T-helper 2 cell treated with Interferon-gamma antibody and Interleukin-4, amounts not matched to agents 100 ng/mL and 5 ng/mL, for 36 hours (primary cell): ENCODE results near the gene PTH2. TPM values are rescaled to one million over a fixed set of nuclear protein-coding genes. Genes with fewer than 3 reads are reported as not detected.

ENCODE experiments used
- intact Hi-C: fragments of 100-400 bp; cut with micrococcal nuclease; formaldehyde crosslinking; loops from one replicate; pipeline ENCODE4 v1.15.1; 2023
- total RNA-seq: library from RNA; stranded (reverse); gene quantifications from 2 replicates; pipeline ENCODE4 v1.2.3, GENCODE V29; 2022

The PTH2 gene
- total RNA-seq, 1 donor from 2014 or later: not detected

DNA sequence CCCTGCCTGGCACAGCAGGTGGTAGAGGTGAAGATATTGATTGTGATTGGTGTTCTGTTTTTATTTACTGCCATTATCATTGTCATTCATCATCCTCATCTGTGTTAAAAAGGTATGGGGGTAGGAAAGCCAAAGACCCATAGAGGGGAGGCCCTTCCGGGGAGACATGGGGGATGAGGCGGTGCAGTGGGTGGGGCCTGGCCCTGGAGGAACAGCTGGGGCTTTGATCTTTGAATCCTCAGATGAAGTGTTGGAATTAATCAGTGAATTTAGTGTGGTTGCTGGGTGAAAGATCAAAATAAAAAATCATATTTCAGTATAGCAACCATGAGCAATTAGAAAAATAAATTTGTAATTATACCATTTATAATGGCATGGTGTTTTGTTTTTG, 7.4 kb downstream of the PTH2 start:
- intact Hi-C loops: no loop called here

DNA sequence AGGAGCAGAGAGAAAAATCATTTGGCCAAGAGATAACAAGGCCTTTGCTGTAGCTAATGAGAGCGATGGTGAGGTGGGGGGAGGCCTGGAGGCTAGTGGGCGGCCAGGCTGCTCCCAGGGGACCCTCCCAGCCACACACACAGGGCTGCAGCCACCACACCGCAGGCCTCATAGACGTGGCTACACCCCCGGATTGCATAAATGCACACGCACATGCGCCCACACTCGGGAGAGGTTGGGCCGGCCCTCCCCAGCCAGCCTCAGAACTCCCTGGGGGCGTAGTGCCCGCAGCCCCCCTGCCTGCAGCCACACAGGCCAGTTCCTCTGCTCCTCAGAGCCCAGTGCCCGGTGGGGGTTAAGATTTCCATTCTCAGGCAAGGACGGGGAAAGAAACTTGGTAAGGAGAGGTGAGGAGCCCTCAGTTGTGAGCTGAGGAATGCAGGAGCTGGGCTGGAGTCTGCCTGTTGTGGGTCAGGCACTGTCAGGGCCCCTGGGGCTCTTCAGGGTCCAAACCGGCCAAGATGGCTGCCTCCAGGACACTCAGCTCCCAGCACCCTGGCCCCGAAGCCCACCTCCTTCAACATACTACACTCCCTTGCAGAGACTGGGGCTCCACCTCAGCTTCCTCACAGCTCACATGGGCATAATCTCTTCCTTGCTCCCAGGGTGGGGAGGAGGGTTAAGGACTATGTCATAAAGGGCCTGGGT, 8.0 kb downstream of the PTH2 start:
- intact Hi-C loops: no loop called here

DNA sequence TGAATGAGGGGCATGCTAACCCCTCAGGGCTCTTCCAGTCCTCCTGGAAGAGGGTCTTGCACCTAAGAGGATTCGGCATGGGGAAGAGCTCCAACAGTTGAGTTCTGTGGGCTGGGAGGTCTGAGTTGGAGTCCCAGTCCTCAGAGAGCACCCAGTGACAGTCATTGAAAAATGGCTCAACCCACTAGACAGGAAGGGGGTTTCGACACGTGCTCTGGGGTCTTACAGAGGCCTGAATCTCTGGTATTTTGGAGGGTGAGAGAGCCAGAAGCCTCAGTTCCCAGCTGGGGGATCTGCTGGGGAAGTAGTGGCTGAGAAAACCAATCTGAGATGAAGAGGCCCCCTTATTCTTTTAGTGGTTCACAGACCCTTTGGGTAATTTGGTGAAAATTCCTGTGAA, 9.0 kb downstream of the PTH2 start:
- intact Hi-C loops: no loop called here

DNA sequence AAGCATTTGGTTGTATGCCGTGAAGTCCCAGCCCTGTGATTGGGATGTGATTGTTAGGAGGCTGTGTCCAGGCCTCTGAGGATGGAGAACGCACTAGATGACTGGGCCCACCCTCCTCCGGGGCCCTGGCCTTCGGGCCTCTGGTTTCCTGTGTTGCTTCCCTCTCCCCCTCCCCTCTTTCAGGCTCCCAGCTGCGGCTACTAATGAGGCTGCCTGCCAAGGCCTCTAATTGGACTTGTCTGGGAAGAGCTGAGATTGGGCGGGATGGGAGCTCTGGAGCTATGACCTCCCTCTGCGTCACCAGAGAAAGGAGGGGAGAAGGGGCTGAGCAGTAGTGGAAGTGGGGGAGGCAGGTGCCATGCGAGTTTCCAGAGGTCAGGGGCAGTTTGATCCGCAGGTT, 9.9 kb downstream of the PTH2 start:
- intact Hi-C loops: no loop called here

DNA sequence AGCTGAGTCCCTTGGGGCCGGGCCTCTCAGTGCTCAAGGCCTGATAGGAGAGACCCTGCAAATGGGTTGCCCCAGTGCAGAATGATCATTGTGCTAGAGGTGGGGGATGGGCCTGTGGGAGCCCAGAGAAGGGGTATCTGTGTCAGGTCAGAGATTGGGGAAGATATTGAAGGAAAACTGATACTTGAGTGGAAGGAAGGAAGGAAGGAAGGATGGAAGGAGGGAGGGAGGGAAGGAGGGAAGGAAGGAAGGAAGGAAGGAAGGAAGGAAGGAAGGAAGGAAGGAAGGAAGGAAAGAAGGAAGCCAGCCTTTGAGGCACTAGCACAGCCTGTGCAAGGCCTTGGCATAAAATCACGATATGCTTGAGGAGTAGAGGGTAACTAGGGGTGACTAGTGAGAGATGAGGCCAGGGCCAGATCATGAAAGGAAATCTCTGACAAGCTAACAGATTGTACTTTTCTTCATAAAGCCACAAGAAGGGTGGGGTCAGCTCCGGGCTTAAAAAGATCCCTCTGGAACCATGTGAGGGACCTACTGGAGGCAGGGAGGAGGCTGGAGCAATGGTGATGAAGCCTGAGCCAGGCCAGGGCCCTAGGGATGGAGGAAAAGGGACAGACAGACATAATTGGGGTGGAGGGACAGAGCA, 11.4 kb downstream of the PTH2 start:
- intact Hi-C loops: no loop called here

DNA sequence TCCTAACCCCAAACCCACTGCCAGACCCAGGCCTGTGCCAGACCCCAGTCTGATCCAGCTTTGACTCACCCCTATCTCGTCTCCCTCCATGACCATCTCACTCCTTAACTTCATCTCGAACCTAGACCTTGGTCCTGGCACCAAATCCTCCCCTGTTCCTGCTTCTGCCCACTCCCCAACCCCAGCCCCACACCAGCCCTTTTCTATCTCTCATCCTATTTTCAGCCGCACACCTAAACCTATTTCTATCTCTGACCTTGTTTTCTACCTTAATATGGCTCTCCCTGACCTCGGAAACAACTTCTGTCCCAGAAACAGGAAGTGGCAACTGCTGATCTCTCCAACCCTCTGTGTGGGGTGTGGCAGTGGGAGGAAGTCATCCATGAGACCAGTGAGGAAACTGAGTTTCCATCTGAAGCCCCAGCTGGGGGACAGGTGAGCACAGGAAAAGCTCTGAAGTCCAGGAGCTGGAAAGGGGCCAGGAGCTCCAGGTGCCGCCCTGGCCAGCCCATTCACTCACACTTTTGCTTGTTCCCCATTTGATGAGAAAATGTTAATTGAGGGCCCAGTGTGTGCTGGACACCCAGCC, 13.7 kb downstream of the PTH2 start:
- intact Hi-C loops: no loop called here

DNA sequence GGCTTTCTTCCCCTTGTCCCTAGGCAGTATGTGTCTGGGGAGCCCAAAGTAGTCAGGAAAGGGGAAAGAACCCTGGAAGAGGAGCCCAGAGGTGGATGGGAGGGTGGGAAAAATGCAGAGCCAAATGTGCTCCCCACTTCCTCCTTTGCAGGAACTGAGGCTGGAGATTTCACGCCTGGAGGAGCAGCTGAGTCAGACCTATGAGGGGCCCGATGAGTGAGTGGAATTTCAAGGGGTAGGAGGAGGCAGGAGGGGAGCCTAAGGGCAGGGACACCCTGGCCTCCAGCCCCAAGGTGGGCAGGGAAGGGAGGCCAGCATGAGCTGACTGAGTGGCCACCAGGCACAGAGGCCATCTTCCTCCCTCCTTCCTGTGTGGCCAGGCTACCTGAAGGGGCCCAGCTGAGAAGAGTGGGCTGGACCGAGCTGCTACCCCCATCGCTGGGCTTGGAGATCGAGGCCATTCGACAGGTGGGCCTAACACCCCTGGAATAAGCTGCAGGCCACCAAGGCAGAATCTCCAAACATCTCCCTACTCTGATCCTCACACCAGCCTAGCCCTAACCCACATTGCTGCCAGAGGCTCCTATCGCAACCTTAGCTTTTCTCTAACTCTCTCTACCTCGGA, 14.3 kb downstream of the PTH2 start:
- intact Hi-C loops: no loop called here

DNA sequence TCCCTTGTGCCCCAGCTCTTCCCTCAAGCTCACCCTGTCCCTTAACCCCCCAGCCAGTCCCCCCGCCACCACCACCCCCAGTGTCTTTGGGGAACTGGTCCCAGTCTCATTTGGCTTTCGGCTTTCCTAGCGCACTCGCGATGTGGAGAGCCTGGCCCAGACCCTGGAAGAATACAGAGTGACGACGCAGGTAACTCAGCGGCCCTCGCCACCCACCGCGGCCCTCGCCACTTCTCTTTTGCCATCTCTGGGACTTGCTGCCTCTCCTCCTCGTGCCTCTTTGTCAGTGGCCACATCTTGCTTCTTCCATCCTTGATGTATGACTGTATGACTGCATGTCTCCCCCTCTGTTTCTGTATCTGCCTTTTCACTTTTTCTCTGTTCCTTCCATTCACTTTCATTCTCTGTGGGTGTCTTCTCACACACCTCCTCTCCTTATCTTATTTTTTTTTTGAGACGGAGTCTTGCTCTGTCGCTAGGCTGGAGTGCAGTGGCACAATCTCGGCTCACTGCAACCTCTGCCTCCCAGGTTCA, 15.7 kb downstream of the PTH2 start:
- intact Hi-C loops: no loop called here

DNA sequence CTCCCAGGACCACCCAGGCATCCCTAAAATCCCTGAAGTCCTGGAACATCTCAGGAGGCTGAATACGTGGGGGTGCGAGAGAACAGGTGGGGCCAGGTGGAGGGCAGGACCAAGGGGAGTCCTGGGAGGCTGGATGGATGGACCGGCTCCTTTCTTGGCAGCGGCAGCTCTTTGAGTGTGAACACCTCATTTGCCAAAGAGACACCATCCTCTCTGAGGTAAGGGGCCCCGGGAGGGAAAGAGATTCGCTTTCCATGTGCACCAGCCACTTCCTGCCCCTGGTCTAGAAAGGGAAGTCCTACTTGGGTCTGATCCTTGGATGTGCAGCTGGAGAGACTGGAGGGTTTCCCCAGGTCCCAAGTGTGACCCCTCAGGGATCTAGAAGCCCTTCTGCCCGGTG, 16.2 kb downstream of the PTH2 start:
- intact Hi-C loops: no loop called here

DNA sequence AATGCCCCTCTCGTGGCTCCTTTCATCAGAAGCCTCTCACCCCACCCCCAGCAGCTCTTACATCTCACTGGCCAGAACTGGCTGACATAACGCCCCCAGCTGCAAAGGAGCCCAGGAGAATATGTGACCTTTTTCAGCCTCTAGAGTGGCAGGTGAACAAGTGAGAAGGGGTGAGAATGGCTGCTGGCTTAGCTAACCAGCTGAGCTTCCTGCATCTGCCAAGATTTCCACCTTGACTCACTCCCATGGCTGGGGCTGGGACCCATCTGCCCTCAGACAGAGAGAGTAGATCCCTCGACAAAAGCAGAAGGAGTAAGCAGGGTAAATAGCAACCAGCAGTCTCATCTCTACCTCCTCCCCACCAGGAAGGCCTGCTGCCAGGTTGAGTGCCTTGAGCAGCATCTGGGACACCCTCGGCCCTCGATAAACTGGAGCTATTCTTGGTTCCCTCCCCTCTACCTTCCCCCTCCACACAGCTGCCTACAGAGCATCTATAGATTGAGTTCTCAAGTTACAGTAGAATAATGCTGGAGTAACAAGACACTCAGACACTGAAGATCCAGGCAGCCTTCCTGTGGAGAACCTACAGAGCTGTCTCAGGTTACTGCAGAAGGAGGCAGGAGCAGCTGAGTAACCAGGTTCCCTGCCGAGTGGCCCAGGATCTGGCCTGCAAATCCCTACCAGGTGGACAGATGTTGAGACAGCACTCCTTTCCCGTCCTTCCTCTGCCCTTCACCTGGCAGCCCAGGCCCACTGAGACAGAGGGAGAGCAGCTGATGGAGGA, 19.6 kb downstream of the PTH2 start:
- intact Hi-C loops: no loop called here

DNA sequence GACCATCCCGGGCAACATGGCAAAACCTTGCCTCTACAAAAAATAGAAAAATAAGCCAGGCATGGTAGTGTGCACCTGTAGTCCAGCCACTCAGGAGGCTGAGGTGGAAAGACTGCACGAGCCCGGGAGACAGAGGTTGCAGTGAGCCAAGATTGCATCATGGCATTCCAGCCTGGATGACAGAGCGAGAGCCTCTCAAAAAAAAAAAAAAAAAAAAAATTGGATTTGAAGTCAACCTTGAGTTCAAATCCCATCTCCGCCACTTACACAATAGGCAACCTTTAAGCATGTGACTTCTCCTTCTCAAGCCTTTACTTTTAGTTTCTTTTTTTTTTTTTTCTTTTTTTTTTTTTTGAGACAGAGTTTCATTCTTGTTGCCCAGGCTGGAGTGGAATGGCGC, 23.2 kb downstream of the PTH2 start:
- intact Hi-C loops: no loop called here

DNA sequence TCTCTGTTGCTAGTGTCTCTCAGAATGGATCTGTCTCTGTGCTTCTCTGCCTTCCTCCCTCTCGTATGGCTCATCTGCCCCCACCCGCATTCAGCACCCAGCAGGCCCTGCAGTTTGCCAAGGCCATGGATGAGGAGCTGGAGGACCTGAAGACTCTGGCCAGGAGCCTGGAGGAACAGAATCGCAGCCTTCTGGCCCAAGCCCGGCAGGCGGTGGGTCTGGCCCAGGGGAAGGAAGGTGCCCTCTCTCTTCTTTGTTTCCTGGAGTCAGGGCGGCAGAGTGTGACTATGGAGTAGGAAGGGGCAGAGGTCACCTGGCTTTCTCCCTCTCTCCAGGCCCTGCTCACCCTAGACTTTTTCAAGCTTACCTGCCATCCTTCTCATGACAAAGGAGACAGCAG, 24.3 kb downstream of the PTH2 start:
- intact Hi-C loops: no loop called here

DNA sequence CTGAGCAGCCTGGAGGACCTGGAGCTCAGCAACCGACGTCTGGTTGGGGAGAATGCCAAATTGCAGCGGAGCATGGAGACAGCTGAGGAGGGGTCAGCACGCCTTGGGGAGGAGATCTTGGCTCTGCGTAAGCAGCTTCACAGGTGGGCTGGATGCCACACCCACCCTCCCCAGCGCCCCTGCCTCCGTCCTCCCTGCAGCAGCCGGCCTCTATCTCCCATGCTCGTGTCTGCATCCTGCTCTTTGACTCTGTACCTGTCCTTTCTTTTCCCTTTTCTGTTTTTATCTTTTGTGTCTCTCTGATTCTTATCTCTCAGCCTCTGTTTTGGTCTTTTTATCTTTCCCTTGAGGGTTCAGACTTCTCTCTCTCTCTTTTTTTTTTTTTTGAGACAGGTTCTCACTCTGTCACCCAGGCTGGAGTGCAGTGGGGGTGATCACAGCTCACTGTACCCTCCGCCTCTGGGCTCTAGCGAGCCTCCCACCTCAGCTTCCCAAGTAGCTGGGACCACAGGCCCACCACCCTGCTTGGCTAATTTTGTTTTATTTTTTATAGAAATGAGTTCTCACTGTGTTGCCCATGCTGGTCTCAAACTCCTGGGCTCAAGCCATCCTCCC, 25.1 kb downstream of the PTH2 start:
- intact Hi-C loops: no loop called here

DNA sequence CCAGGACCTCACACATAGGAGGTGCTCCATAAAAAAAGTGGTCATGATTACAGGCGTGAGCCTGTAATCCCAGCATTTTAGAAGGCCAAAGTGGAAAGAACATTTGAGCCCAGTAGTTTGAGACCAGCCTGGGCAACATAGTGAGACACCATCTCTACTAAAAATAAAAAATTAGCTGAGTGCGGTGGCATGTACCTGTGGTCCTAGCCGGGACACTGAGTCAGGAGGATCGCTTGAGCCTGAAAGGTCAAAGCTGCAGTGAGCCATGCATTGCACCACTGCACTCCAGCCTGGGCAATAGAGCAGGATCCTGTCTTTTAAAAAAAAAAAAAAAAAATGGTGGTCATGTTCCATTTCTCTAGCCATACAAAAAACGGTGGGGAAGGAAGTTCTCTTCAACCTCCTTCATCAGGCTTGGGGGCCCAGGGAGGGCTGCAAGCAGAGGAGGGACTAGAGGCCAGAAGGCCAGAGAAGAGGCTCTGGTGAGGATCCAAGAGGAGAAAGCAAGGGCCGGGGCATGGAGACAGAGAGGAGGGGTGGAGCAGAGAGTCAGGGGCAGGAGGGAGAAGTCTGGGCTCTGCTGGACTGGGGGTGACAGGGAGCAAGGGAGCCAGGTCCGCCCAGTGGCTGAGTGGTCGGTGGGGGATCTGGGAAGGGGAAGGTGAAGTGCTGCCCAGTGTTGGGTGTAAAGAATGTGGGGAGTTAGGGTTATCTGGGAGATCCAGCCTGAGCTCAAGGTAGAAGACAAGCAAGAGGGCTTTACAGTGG, 26.3 kb downstream of the PTH2 start:
- intact Hi-C loops: no loop called here

DNA sequence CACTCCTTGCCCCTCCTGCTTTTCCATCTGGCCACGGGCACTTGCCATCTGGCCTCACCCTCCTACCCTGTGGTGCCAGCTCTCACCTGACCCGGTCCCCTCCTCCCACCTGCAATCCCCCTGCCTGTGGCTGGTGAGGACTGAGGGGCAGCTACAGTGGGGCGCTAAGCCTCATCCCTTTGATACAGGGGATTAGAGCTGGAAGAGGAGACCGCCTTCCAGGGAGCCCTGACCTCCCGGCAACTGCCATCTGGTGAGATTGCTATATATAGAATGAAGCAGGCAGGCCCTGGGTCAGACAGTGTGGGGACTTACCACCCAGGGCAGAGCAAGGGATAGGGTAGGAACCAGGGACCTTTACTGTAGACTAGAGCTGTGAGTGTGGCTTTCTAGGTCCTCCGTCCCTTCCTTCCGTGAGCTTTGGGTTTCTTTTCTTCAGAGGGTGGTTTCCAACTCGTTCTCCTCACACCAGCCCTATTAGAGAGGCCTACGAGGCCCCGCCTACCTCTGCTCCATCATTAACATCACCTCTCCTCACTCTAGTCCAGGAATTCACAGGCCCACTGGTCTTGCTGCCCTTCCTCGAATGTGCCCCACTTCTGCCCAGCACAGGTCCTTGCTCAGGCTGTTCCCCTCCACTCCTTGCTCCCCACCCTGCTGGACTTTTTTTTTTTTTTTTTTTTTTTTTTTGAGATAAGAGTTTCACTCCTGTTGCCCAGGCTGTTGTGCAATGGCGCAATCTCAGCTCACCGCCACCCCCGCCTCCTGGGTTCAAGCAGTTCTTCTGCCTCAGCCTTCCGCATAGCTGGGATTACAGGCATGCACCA, 27.4 kb downstream of the PTH2 start:
- intact Hi-C loops: no loop called here

DNA sequence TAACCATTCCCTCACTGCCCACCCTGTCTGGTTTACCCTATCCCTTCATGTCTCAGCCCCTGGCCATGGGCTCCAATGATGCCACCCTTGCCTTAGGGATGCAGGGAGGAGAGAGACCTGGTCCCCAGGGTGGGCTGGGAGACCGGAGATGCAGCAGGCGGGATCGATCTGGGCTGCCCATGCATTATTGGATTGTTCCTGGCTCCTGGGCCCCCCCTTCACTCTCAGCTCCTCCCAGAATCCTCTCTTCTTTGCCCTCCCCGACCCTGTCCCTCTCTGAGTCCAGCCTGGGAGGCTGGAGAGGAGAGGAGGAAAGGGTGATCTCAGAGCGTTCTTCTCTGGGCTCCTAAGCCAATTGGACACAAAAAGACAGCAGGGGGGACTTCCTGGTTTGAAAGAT, 29.4 kb downstream of the PTH2 start:
- intact Hi-C loops: no loop called here

DNA sequence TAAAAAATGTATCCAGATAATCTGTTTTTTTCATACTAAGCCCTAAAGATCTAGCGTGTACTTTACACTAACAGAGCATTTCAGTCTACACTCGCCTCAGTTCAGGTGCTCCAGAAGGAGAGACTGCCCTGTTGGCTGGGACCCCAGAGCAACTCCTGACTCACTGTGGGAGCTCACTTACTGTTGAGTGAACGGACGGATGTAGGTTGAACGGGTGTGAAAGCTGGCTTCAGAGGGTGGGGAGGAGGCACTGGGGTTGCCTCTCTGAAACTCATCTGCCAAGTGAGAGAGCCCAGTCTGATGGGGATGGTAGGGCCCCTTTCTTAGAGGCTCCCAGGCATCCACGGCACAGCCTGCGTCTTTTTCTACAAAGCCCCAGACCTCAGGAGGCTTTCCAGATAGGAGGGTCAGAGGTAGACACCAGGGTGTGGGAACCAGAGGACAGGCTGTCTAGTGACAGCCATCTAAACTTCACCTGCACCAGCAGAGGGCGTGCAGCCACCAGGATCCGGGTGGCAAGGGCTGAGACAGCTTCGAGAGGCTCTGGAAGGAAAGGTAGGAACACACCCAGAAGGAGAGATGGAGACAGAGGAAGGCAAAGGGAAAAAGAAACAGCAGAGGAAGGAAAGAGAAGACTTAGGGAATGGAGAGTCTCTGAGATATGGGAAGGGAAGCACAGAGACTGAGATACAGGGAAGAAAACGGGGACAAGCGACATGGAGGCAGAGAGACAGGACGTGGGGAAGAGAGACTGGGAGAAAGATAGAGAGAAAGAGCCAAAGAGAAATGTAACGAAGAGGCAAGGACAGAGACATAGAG, 31.5 kb downstream of the PTH2 start:
- intact Hi-C loops: loop anchor here (1.0 kb wide), 4 partner anchors 39 to 83 kb away; partner anchors contain the start of gene FLT3LG

DNA sequence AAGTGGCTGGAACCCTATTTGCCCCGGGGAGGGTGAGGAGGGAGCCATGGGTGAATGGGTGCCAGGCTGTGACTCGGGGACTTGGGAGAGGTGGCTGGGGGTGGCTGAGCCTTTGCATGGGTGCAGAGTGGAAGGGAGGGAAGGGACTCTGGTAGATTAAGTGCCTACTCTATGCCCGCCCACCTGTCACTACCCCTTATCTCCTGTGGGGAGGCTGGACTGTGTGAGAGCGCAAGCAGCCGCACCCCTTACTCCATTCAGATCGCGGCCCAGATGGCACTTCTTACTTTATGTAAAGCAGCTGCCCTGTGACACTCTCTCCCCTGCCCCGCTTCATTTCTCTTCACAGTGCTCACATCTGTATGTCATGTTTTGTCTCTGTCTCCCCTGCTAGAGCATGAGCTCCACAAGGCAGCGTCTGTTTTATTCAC, 32.3 kb downstream of the PTH2 start:
- intact Hi-C loops: no loop called here
